Measurements from ENCODE around the gene TCF3. TPM values are rescaled to one million over a fixed set of nuclear protein-coding genes. Genes with fewer than 3 reads are reported as not detected.

Gene TCF3
- total RNA-seq = 114 and 129 TPM in 2 replicates

DNA sequence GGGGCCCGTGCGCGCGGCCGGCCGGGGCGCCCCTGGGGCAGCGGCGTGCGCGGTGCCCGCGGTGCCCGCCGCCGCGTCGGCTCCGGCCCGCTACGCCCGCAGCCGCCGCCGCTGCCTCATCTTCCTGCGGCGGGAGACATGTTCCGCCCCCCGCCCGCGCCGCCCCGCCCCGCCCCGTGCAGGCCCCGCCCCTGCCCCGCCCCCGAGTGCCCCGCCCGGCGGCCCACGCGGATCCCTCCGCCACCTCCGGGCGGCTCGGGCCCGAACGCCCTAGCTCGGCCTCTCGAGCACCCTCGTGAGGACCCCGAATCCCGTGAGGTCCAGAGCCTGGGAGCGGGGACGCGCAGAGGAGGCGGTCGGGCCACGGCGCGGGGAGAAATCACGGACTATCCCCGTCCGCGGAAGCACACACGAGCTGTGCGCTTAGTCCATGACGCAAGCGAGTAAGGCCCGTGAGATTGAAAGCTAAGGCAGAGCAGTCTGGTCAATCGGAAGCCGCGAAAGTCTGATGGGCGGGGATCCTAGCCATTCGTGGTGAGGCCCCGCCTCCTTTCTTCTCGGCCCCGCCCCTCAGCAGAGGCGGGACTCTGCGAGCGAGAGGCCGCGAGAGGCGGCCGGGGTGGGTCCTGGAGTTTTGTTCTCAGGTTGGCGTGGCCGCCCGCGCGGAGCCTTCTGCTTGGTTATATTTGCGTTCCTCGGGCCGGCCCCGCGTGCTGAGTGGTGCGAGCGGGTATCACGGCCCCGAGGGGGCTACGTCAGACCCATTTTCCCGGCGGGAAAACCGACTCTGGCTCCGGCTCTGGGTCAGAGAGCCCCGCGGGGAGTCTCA, at the start of gene TCF3:
TSS of gene TCF3 (minus strand) at position 145 of the 829 bp plus-strand sequence. CDS start 2,367 bp downstream, outside the sequence.

GRCh38 chr19:1605236-1606137, 46.9 kb downstream of the TCF3 start, which contains the start of gene UQCR11:
Gene UQCR11 (minus strand): TSS chr19:1605462. CDS start chr19:1605409, 53 bp downstream.

GRCh38 chr19:1592755-1593500, 59.5 kb downstream of the TCF3 start, which contains the start of gene MBD3:
Gene MBD3 (minus strand): TSS chr19:1592865. CDS start chr19:1592631, 234 bp downstream.

DNA sequence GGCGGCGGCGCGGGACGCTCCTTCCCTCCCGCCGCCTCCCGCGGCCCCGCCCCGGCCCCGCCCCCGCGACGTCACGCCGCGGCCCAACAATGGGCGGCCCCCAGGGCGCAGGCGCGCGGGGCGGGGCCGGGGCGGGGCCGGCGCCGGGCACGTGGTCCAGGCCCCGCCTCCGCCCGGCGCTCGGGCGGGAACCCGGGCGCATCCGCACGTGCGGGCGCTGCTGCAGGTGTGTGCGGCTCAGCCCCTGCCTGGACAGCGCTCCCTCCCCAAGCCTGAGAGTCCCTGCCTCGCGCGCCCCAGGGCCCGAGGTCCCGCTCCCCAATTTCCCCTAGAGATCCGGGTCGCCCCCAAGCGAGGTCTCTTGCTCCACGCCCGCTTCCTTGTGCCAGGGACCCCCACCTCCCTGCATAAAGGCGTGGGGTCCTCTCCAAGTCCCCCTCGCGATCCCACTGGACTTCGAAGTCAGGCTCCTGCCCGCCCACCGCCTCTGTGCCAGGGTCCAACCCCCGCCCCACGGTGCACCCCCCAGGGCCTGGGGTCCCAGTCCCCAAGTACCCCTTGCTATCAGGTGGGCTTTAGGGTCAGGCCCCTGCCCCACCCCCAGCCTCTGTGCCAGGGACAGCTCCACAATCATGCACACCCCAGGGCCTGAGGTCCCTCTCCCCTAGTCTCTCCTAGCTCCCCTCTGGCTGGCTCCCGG, 83.9 kb downstream of the TCF3 start, which contains the start of gene MEX3D:
TSS of gene MEX3D (minus strand) at position 6 of the 700 bp plus-strand sequence. CDS start 267 bp downstream, outside the sequence.

Other genes starting within 250 kb of the TCF3 start
- gene DAZAP1, start 245.0 kb downstream of the TCF3 start, total RNA-seq = 76.1 and 80.6 TPM in 2 replicates
- gene RPS15, start 214.2 kb downstream of the TCF3 start, total RNA-seq = 588 and 889 TPM in 2 replicates
- gene APC2, start 202.5 kb downstream of the TCF3 start, total RNA-seq = 0.21 and 0.24 TPM in 2 replicates
- 33.7 and 37.8 TPM in 2 replicates for gene C19orf25, start 173.4 kb downstream of the TCF3 start, total RNA-seq
- 0.43 and 3.4 TPM in 2 replicates for gene PCSK4, start 162.3 kb downstream of the TCF3 start, total RNA-seq
- gene REEP6, start 161.4 kb downstream of the TCF3 start, total RNA-seq = 4.1 and 4.3 TPM in 2 replicates
- gene ADAMTSL5, start 139.6 kb downstream of the TCF3 start, total RNA-seq = 4.5 and 8.9 TPM in 2 replicates
- gene PLK5, start 128.5 kb downstream of the TCF3 start, total RNA-seq = not detected in 2 replicates
- 81.6 and 161 TPM in 2 replicates for gene MEX3D, start 84.3 kb downstream of the TCF3 start, total RNA-seq
- 77.8 and 82.7 TPM in 2 replicates for gene MBD3, start 59.8 kb downstream of the TCF3 start, total RNA-seq
- 75.7 and 76.4 TPM in 2 replicates for gene UQCR11, start 47.2 kb downstream of the TCF3 start, total RNA-seq
- under 0.01 TPM in 1 of 2 replicates, not detected in the other for gene ONECUT3, start 100.9 kb upstream of the TCF3 start, total RNA-seq
- gene ATP8B3, start 159.7 kb upstream of the TCF3 start, total RNA-seq = 1.2 TPM in 1 of 2 replicates, not detected in the other
- 9.9 and 13.9 TPM in 2 replicates for gene REXO1, start 195.9 kb upstream of the TCF3 start, total RNA-seq
- 9.8 and 13.7 TPM in 2 replicates for gene KLF16, start 211.0 kb upstream of the TCF3 start, total RNA-seq
- 68.6 and 68.9 TPM in 2 replicates for gene ABHD17A, start 232.9 kb upstream of the TCF3 start, total RNA-seq